Stimulated activated CD8-positive, alpha-beta memory T cell treated with anti-CD3 and anti-CD28 coated beads, Interleukin-2, amount 100 ng/mL, for 1 hour (primary cell): ENCODE results near the gene RPA4.
"Not testable (repeated sequence)": the region's sequence is repeated elsewhere in the genome, so short reads cannot be mapped to it uniquely, and the experiment has no call there.

Experiments
- DNase-seq, 2 donors: peaks; one replicate each; pipeline ENCODE4 v3.0.0-alpha.2; 2020; ENCODE audit warnings: low read depth in 2 of 2

RPA4 gene

GRCh38 chrX:96883608-96884007, at the start of gene RPA4:
Gene RPA4, plus strand, starts transcription at chrX:96883908. Its CDS starts 403 bp downstream, at chrX:96884311.
- DNase-seq = no peak

GRCh38 chrX:96834137-96834536, 49.6 kb upstream of the RPA4 start:
- no peak for DNase-seq

GRCh38 chrX:96835660-96836289, 47.9 kb upstream of the RPA4 start:
- DNase-seq = no peak

GRCh38 chrX:96837808-96838207, 45.9 kb upstream of the RPA4 start:
- DNase-seq = no peak

GRCh38 chrX:96838537-96838936, 45.2 kb upstream of the RPA4 start:
- no peak for DNase-seq

- DNase-seq = no peak
Measured at GRCh38 chrX:96841325-96841724, 42.4 kb upstream of the RPA4 start.

GRCh38 chrX:96841866-96842265, 41.8 kb upstream of the RPA4 start:
- not testable (repeated sequence) for DNase-seq

GRCh38 chrX:96843566-96843965, 40.1 kb upstream of the RPA4 start:
- no peak for DNase-seq

- no peak for DNase-seq
Measured at GRCh38 chrX:96846841-96847240, 36.9 kb upstream of the RPA4 start.

- DNase-seq = not testable (repeated sequence)
Measured at GRCh38 chrX:96859422-96859821, 24.3 kb upstream of the RPA4 start.

- no peak for DNase-seq
Measured at GRCh38 chrX:96861218-96861617, 22.5 kb upstream of the RPA4 start.

GRCh38 chrX:96861661-96862060, 22.0 kb upstream of the RPA4 start:
- DNase-seq = no peak

GRCh38 chrX:96884027-96884426, 319 bp downstream of the RPA4 start:
- DNase-seq = no peak

GRCh38 chrX:96889726-96890125, 6.0 kb downstream of the RPA4 start:
- no peak for DNase-seq

GRCh38 chrX:96906741-96907140, 23.0 kb downstream of the RPA4 start:
- DNase-seq = no peak

- no peak for DNase-seq
Measured at GRCh38 chrX:96907516-96908272, 24.0 kb downstream of the RPA4 start.

- no peak for DNase-seq
Measured at GRCh38 chrX:96909291-96909690, 25.6 kb downstream of the RPA4 start.

- no peak for DNase-seq
Measured at GRCh38 chrX:96918864-96919263, 35.2 kb downstream of the RPA4 start.

- DNase-seq = no peak
Measured at GRCh38 chrX:96919672-96920071, 36.0 kb downstream of the RPA4 start.

GRCh38 chrX:96924581-96924980, 40.9 kb downstream of the RPA4 start:
- no peak for DNase-seq

GRCh38 chrX:96929036-96929435, 45.3 kb downstream of the RPA4 start:
- no peak for DNase-seq
